ENCODE results near the gene ZBTB49. TPM values are rescaled to one million over a fixed set of nuclear protein-coding genes. Genes with fewer than 3 reads are reported as not detected.

The ZBTB49 gene
- total and polyA plus RNA-seq, 2 of the 4 experiments (the other 2 are of a cell fraction), result 3.2 to 4.8 TPM

GRCh38 chr4:4326166-4326565, 36.1 kb downstream of the ZBTB49 start:
- Histone ChIP-seq H3K27me3 (ENCODE audit: control insufficient read depth, insufficient read depth, low read length) (no peaks in the 10 kb centered on the region; the same call in 1 of the 2 replicates), H3K4ac (ENCODE audit: low read depth, low read length) (no peak overlapping the region), H3K79me1 (ENCODE audit: low read depth in 1 of 2, low read length in 2 of 2) (no peaks in the 10 kb centered on the region), H4K20me1 (ENCODE audit: insufficient read depth, low read length) (no peaks in the 10 kb centered on the region), H3K56ac (ENCODE audit: extremely low read depth, insufficient read depth, low read length) (no peak overlapping the region), H2BK120ac (ENCODE audit: low read depth, low read length) (no peak overlapping the region), H3K18ac (ENCODE audit: low read depth, low read length) (no peak overlapping the region), H2AK5ac (ENCODE audit: low read depth, low read length) (no peak overlapping the region), H4K8ac (ENCODE audit: low read depth in 2 of 2, low read length in 2 of 2) (no peak overlapping the region), H4K5ac (ENCODE audit: low read depth, low read length) (no peak overlapping the region), H3K36me3 (ENCODE audit: control insufficient read depth, insufficient read depth, low read length) (peaks cover 13% of the 10 kb centered on the region), H3K9me1 (ENCODE audit: insufficient read depth, low read length) (peaks cover 14% of the 10 kb centered on the region; the same call in 1 of the 2 replicates), H2BK20ac (ENCODE audit: low read depth, low read length) (no peak overlapping the region), H3K4me3 (ENCODE audit: insufficient read depth, low read depth, low read length) (no peak overlapping the region), H3K9me3 (ENCODE audit: control insufficient read depth, insufficient read depth, low read length) (no peaks in the 10 kb centered on the region), H3K9ac (ENCODE audit: low read depth, low read length) (no peak overlapping the region), H2AK9ac (replicated peaks; ENCODE audit: low read depth, low read length, poor library complexity) (no peak overlapping the region), H2BK15ac (ENCODE audit: low read depth, low read length) (no peak overlapping the region), H2AFZ (replicated peaks; ENCODE audit: low read length, poor library complexity) (no peak overlapping the region), H3K14ac (replicated peaks; ENCODE audit: low read depth, low read length) (no peak overlapping the region), H2BK5ac (ENCODE audit: low read depth, low read length, poor library complexity, severe bottlenecking) (no peak overlapping the region), H4K91ac (ENCODE audit: insufficient read depth, low read depth, low read length) (no peak overlapping the region), H3K27ac (ENCODE audit: insufficient read depth, low read length) (no peak overlapping the region), H3K4me2 (ENCODE audit: low read depth, low read length) (no peak overlapping the region), H3K23ac (ENCODE audit: low read depth, low read length) (no peak overlapping the region), H3K4me1 (ENCODE audit: control insufficient read depth, insufficient read depth, low read length) (peaks cover 5% of the 10 kb centered on the region; the same call in 1 of the 2 replicates)
- 60% methylated on average over 1 of the region's 4 CpGs; no CpG with 5 or more reads in 1 of the 2 experiments for WGBS, 2 experiments (ENCODE audit: extremely low coverage in 2 of 2, insufficient read length in 1 of 2)
- dilution Hi-C loops (cut with HindIII; ENCODE audit: low sequenced_read_pairs, unreplicated experiment) (no loop called here), in situ Hi-C loops (cut with MboI; ENCODE audit: low sequenced_read_pairs) (no loop called here), intact Hi-C loops (cut with micrococcal nuclease) (no loop called here)
- CTCF ChIA-PET, result no interaction called here
- TF ChIP-seq POLR2A (IDR thresholded peaks at IDR 0.05; ENCODE audit: low read depth, low read length) (no peak), USF2 (IDR thresholded peaks at IDR 0.05; ENCODE audit: low read depth, low read length) (no peak), NFE2L2 (IDR thresholded peaks at IDR 0.05; ENCODE audit: low read depth, low read length) (no peak), MAFK (IDR thresholded peaks at IDR 0.05; ENCODE audit: low read depth, low read length) (no peak), MXI1 (IDR thresholded peaks at IDR 0.05; ENCODE audit: borderline replicate concordance, low read depth, low read length) (no peak), CHD1 (IDR thresholded peaks at IDR 0.05; ENCODE audit: low read depth, low read length) (no peak), FOS (IDR thresholded peaks at IDR 0.05; ENCODE audit: low read depth, low read length) (no peak), MAZ (IDR thresholded peaks at IDR 0.05; ENCODE audit: borderline replicate concordance, low read depth, low read length) (no peak), RCOR1 (IDR thresholded peaks at IDR 0.05; ENCODE audit: insufficient replicate concordance, low read length) (no peak), SMC3 (IDR thresholded peaks at IDR 0.05; ENCODE audit: low read depth, low read length) (no peak)
- DNase-seq (no peak), ATAC-seq (ENCODE audit: low read depth) (no peak)
- POLR2A ChIA-PET (ENCODE audit: unreplicated experiment), result no interaction called here
- no TSS peak for BruUV-seq (replicated peaks)

All from IMR-90 (cell line).